Neuronal stem cell (in vitro differentiated cells): ENCODE data around the gene KCNS1.
A peak's percentile ranks its signal among the peaks of the same experiment; 100 is the strongest.

Experiments used
- DNase-seq: peaks from one replicate; pipeline ENCODE4 v3.0.0-alpha.2; 2013; ENCODE audit warnings: low spot score
- H2AFZ ChIP-seq: one replicate; pipeline ENCODE4 v1.6.1; 2013; ENCODE audit warnings: mild to moderate bottlenecking, low read length, inconsistent platforms
- H2AK5ac ChIP-seq: 2 replicates; pipeline ENCODE4 v1.6.1; 2013; ENCODE audit warnings: low read depth, mild to moderate bottlenecking, inconsistent platforms, low read length, moderate library complexity, mixed read lengths
- H2BK120ac ChIP-seq: 2 replicates; pipeline ENCODE4 v1.6.1; 2013; ENCODE audit warnings: low read depth, mild to moderate bottlenecking, inconsistent platforms, low read length, moderate library complexity, mixed read lengths
- H2BK12ac ChIP-seq: one replicate; pipeline ENCODE4 v1.6.1; 2013; ENCODE audit warnings: low read length, inconsistent platforms
- H2BK15ac ChIP-seq: 2 replicates; pipeline ENCODE4 v1.6.1; 2013; ENCODE audit warnings: mild to moderate bottlenecking, low read length, inconsistent platforms, mixed read lengths
- H2BK5ac ChIP-seq: one replicate; pipeline ENCODE4 v1.6.1; 2013; ENCODE audit warnings: inconsistent platforms, mild to moderate bottlenecking, low read length, moderate library complexity
- H3K14ac ChIP-seq: one replicate; pipeline ENCODE4 v1.6.1; 2013; ENCODE audit warnings: low read length, inconsistent platforms
- H3K18ac ChIP-seq: 2 replicates; pipeline ENCODE4 v1.6.1; 2013; ENCODE audit warnings: low read length, inconsistent platforms
- H3K23ac ChIP-seq: 2 replicates; pipeline ENCODE4 v1.6.1; 2013; ENCODE audit warnings: low read depth, mild to moderate bottlenecking, mixed read lengths, low read length, inconsistent platforms; ENCODE audit not compliant: poor library complexity
- H3K27ac ChIP-seq: replicated peaks from 3 replicates; pipeline ENCODE4 v1.5.1; 2013; ENCODE audit warnings: low read length, inconsistent platforms
- H3K27me3 ChIP-seq, 3 experiments: 2 replicates each; pipeline ENCODE4 v1.6.1; 2013; ENCODE audit warnings: low read length in 3 of 3, mild to moderate bottlenecking in 2 of 3, inconsistent platforms in 1 of 3, low read depth in 1 of 3, mixed read lengths in 1 of 3, moderate library complexity in 1 of 3; ENCODE audit not compliant: control insufficient read depth in 3 of 3, insufficient read depth in 3 of 3
- H3K36me3 ChIP-seq, 2 donors: replicated peaks in 1 of 2; 2 replicates each; pipeline ENCODE4 v1.6.1; 2013; ENCODE audit warnings: low read length in 2 of 2; ENCODE audit not compliant: control insufficient read depth in 2 of 2, insufficient read depth in 2 of 2
- H3K4ac ChIP-seq: 2 replicates; pipeline ENCODE4 v1.6.1; 2013; ENCODE audit warnings: inconsistent platforms, mild to moderate bottlenecking, low read length, moderate library complexity
- H3K4me1 ChIP-seq, 2 donors: 1 replicate in 1 of 2; 2 replicates in 1 of 2; pipeline ENCODE4 v1.6.1; 2013; ENCODE audit warnings: low read length in 2 of 2, low read depth in 1 of 2; ENCODE audit not compliant: control insufficient read depth in 2 of 2, insufficient read depth in 1 of 2
- H3K4me2 ChIP-seq: one replicate; pipeline ENCODE4 v1.6.1; 2013; ENCODE audit warnings: mild to moderate bottlenecking, low read length, inconsistent platforms; ENCODE audit not compliant: insufficient read depth, poor library complexity, severe bottlenecking
- H3K4me3 ChIP-seq, 2 donors: 2 replicates each; pipeline ENCODE4 v1.5.1; 2013; ENCODE audit warnings: low read length in 2 of 2, mild to moderate bottlenecking in 2 of 2, inconsistent platforms in 1 of 2, moderate library complexity in 1 of 2
- H3K79me1 ChIP-seq: one replicate; pipeline ENCODE4 v1.6.1; 2013; ENCODE audit warnings: low read depth, mild to moderate bottlenecking, inconsistent platforms, low read length, moderate library complexity
- H3K9ac ChIP-seq: one replicate; pipeline ENCODE4 v1.6.1; 2013; ENCODE audit warnings: mild to moderate bottlenecking, low read depth, low read length, inconsistent platforms; ENCODE audit not compliant: poor library complexity
- H3K9me3 ChIP-seq, 2 donors: replicated peaks in 1 of 2; 2 replicates each; pipeline versions ENCODE3 to v1.6.1; 2013; ENCODE audit warnings: low read length in 2 of 2, mild to moderate bottlenecking in 2 of 2, inconsistent platforms in 1 of 2, low read depth in 1 of 2, mixed read lengths in 1 of 2, moderate library complexity in 1 of 2; ENCODE audit not compliant: control insufficient read depth in 2 of 2, insufficient read depth in 1 of 2
- H4K8ac ChIP-seq: one replicate; pipeline ENCODE4 v1.6.1; 2013; ENCODE audit warnings: low read depth, mild to moderate bottlenecking, inconsistent platforms, low read length, moderate library complexity
- H4K91ac ChIP-seq: one replicate; pipeline ENCODE4 v1.6.1; 2013; ENCODE audit warnings: low read length, low read depth, mild to moderate bottlenecking, inconsistent platforms; ENCODE audit not compliant: poor library complexity
- WGBS, 2 donors: extraction: QIAGEN DNeasy Blood & Tissue Kit; methylation state at CpG; one replicate each; pipeline ENCODE4 v1.1.7; 2013; ENCODE audit warnings: missing lambda C conversion rate in 2 of 2, mixed read lengths in 1 of 2; ENCODE audit not compliant: insufficient read length in 2 of 2, insufficient replicate concordance in 1 of 2; ENCODE audit errors: extremely low coverage in 2 of 2; 5-methylcytosine and 5-hydroxymethylcytosine counted together

Gene KCNS1

GRCh38 chr20:45115829-45116228 is 14.9 kb upstream of the KCNS1 start:
- Histone ChIP-seq H3K36me3 (no peaks in the 10 kb centered on the region), H3K18ac (no peak overlapping the region), H3K4me1 (peaks cover 0 to 1% of the 10 kb centered on the region in 2 donors), H3K4ac (no peak overlapping the region), H2AFZ (no peak overlapping the region), H3K27ac (no peak overlapping the region), H3K27me3 (peaks cover 0 to 28% (median 0%) of the 10 kb centered on the region in 3 experiments), H3K9ac (no peak overlapping the region), H2BK5ac (no peak overlapping the region), H3K14ac (no peak overlapping the region), H3K4me3 (no peak overlapping the region), H3K23ac (no peak overlapping the region), H4K91ac (no peak overlapping the region), H2BK12ac (no peak overlapping the region), H2BK120ac (no peak overlapping the region), H3K4me2 (no peak overlapping the region), H4K8ac (no peak overlapping the region), H3K79me1 (no peaks in the 10 kb centered on the region), H3K9me3 (no peaks in the 10 kb centered on the region), H2AK5ac (no peak overlapping the region), H2BK15ac (no peak overlapping the region)
- WGBS, 2 donors, result no CpG with 5 or more reads among the region's 4 CpGs
- no peak for DNase-seq

- Histone ChIP-seq H3K18ac (no peak overlapping the region), H3K36me3 (no peaks in the 10 kb centered on the region), H2BK120ac (no peak overlapping the region), H3K9ac (peak overlapping the region; percentile 9), H3K79me1 (no peaks in the 10 kb centered on the region), H3K4me1 (peaks cover 0 to 1% of the 10 kb centered on the region in 2 donors), H3K27me3 (peaks cover 0 to 32% (median 0%) of the 10 kb centered on the region in 3 experiments), H4K8ac (peak overlapping the region; percentile 67), H2AK5ac (no peak overlapping the region), H2AFZ (no peak overlapping the region), H2BK12ac (no peak overlapping the region), H3K4me3 (no peak overlapping the region), H2BK15ac (no peak overlapping the region), H4K91ac (no peak overlapping the region), H3K4ac (no peak overlapping the region), H2BK5ac (no peak overlapping the region), H3K4me2 (no peak overlapping the region), H3K27ac (no peak overlapping the region), H3K23ac (no peak overlapping the region), H3K14ac (no peak overlapping the region), H3K9me3 (no peaks in the 10 kb centered on the region)
- no CpG with 5 or more reads among the region's 3 CpGs for WGBS, 2 donors
- no peak for DNase-seq
Measured at GRCh38 chr20:45115386-45115774, 14.5 kb upstream of the KCNS1 start.

GRCh38 chr20:45114465-45115385 is 13.8 kb upstream of the KCNS1 start, which contains the start of gene WFDC5:
Gene WFDC5, minus strand, starts transcription at chr20:45115174. Its CDS starts 91 bp downstream, at chr20:45115083.
- Histone ChIP-seq H3K4ac (no peak within 1 kb of the TSS), H3K9me3 (no peaks in the 10 kb centered on the region), H2BK12ac (no peak within 1 kb of the TSS), H3K27ac (no peak within 1 kb of the TSS), H3K23ac (no peak within 1 kb of the TSS), H3K79me1 (no peaks in the 10 kb centered on the region), H3K4me3 (peak within 1 kb of the TSS in 1 of 2 donors; percentile 3), H3K27me3 (peaks cover 0 to 32% (median 0%) of the 10 kb centered on the region in 3 experiments), H3K14ac (no peak within 1 kb of the TSS), H3K4me1 (peaks cover 0 to 1% of the 10 kb centered on the region in 2 donors), H3K9ac (peak within 1 kb of the TSS; percentile 9), H4K8ac (peak within 1 kb of the TSS; percentile 67), H2BK5ac (no peak within 1 kb of the TSS), H3K4me2 (no peak within 1 kb of the TSS), H4K91ac (no peak within 1 kb of the TSS), H3K36me3 (no peaks in the 10 kb centered on the region), H2AK5ac (no peak within 1 kb of the TSS), H2AFZ (peak within 1 kb of the TSS; percentile 36), H2BK15ac (no peak within 1 kb of the TSS), H3K18ac (peak within 1 kb of the TSS; percentile 17), H2BK120ac (no peak within 1 kb of the TSS)
- no CpG with 5 or more reads among the region's 16 CpGs for WGBS, 2 donors
- no peak for DNase-seq

GRCh38 chr20:45113865-45114264 is 12.9 kb upstream of the KCNS1 start:
- H2AK5ac ChIP-seq, result no peak overlapping the region
- H3K4ac ChIP-seq, result no peak overlapping the region
- H2BK15ac ChIP-seq, result no peak overlapping the region
- H2AFZ ChIP-seq, result no peak overlapping the region
- H4K91ac ChIP-seq, result no peak overlapping the region
- no CpG with 5 or more reads among the region's 3 CpGs for WGBS, 2 donors
- no peak overlapping the region for H4K8ac ChIP-seq
- no peak overlapping the region for H2BK12ac ChIP-seq
- no peaks in the 10 kb centered on the region for H3K79me1 ChIP-seq
- peaks cover 0 to 1% of the 10 kb centered on the region in 2 donors for H3K4me1 ChIP-seq
- no peak overlapping the region for H2BK120ac ChIP-seq
- no peak overlapping the region for H3K23ac ChIP-seq
- no peaks in the 10 kb centered on the region for H3K9me3 ChIP-seq
- no peak overlapping the region for H3K14ac ChIP-seq
- no peak overlapping the region for H3K9ac ChIP-seq
- DNase-seq, result no peak
- H3K27me3 ChIP-seq, result peaks cover 0 to 32% (median 0%) of the 10 kb centered on the region in 3 experiments
- H3K18ac ChIP-seq, result no peak overlapping the region
- no peak overlapping the region for H3K4me2 ChIP-seq
- no peak overlapping the region for H3K27ac ChIP-seq
- peak overlapping the region in 1 of 2 donors; percentile 3 for H3K4me3 ChIP-seq
- H3K36me3 ChIP-seq, result no peaks in the 10 kb centered on the region
- H2BK5ac ChIP-seq, result no peak overlapping the region
